Loucy (cell line): ENCODE data around the gene GIT1.

ENCODE experiments used
- CTCF ChIP-seq: fragments of 200-600 bp; sonication (generic); conservative IDR thresholded peaks from 2 replicates; pipeline ENCODE4 v1.5.1; 2014; ENCODE audit warnings: mild to moderate bottlenecking, antibody characterized with exemption, low read length
- EZH2phosphoT487 ChIP-seq: fragments of 200-600 bp; IDR thresholded peaks from 2 replicates; pipeline ENCODE4 v1.6.1; 2018; ENCODE audit warnings: antibody characterized with exemption, mild to moderate bottlenecking, moderate library complexity, borderline replicate concordance

DNA sequence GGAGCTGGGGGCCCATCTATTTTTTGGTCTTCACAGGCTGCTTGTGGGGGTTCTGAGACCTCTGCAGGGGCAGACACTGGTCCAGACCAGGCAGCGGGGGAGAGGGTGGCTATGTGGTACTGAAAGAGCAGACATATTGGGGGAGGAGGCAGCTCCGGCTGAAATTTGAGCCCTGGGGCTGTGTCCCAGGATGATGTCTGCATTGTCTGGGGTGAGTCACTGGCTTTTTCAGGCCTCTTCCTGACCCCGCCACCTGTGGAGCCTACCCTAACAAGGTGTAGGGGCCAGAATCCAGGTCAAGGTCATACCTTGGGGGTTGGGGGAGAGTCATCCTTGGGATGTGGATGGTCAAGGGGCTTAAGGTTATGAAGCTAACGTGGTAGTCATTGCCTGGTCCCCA lies 30.8 kb upstream of the GIT1 start:
- no peak for TF ChIP-seq CTCF
- no peak for TF ChIP-seq EZH2phosphoT487
